CD4-positive, alpha-beta T cell treated with Interleukin-2 at 100 ng/mL for 4 hours (primary cell): ENCODE data around the gene RBM4.

Experiments used
- DNase-seq: peaks from one replicate; pipeline ENCODE4 v3.0.0-alpha.2; 2020; ENCODE audit warnings: low spot score

The RBM4 gene

GRCh38 chr11:66652651-66653050 is 14.1 kb downstream of the RBM4 start:
- DNase-seq, result no peak

DNA sequence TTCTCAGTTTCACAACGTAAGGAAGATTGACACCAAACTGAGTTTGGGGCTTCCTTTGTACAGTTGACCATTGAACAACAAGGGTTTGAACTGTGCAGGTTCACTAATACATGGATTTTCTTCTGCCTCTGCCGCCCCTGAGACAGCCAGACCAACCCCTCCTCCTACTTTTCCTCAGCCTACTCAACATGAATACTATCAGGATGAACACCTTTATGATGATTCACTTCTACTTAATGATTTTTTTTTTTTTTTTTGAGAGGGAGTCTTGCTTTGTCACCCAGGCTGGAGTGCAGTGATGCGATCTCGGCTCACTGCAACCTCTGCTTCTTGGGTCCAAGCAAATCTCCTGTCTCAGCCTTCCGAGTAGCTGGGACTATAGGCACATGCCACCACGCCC is 14.6 kb downstream of the RBM4 start:
- DNase-seq, result no peak

DNA sequence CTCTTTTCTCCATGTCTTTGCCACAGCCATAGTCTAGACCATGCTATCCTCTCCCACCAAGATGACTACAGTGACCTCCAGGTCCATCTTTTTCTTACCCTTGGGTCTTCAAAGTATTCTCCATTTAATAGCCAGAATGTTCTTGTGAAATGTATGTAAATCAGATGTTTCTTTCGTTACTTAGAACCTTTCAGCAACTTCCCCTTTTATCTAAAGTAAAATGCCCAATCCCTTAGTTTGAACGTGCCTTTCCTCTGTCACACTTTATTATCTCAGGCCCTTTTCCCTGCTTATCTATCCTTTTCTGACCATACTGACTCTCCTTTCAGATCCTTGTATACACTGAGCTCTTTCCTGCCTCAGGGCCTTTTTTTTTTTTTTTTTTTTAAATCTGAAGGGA is 21.3 kb downstream of the RBM4 start:
- no peak for DNase-seq

GRCh38 chr11:66663741-66664296 is 25.3 kb downstream of the RBM4 start:
- DNase-seq, result no peak

- DNase-seq, result no peak
Observed at GRCh38 chr11:66665369-66665768, 26.9 kb downstream of the RBM4 start.

DNA sequence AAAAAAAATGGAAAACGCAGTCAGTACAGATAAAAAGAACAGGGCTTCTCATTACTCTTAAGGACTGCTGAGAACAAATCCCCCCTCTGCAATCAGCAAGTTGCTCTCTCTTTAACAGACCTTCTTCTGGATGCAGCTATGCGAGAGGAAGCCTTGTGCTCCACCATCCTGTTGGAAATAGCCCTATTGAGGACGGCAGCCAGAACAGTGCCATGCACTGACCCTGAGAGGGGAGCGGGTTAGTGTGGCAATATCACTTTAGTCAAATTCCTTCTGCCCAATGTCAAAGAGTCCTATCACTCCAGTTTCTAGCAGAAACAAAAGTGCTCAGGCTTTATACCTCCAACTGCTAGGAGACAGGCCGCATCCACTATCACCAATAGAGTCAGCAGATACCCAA is 32.3 kb downstream of the RBM4 start:
- no peak for DNase-seq

DNA sequence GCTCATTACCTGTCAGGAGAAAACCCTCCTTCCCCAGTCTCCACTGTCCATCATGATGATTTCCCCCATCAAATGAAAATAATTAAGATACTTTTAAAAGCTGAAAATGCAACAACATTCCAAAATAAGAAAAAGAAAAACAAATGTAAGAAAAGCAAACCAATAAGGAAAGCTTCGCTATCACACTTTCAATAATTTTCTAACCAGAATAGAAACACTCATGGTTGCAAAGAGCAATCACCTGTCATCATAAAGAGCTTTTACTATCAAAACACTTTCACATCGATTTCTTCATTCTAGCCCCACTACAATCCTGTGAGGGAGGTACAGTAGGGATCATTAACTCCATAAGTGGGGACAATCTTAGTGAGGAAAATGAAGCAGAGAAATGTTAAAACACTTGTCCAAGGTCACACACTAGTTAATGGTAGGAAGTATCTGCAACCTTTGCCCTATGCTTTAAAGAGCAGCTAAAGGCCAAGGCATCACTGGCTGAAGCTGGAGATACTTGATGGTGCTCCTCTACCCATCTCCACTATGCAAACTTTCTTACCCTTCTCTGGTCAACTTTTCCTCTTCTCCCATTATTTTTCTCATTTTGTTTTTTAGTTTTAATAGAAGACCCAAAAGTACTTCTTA is 36.6 kb downstream of the RBM4 start:
- no peak for DNase-seq

GRCh38 chr11:66676282-66676919 is 37.9 kb downstream of the RBM4 start:
- DNase-seq, result no peak

DNA sequence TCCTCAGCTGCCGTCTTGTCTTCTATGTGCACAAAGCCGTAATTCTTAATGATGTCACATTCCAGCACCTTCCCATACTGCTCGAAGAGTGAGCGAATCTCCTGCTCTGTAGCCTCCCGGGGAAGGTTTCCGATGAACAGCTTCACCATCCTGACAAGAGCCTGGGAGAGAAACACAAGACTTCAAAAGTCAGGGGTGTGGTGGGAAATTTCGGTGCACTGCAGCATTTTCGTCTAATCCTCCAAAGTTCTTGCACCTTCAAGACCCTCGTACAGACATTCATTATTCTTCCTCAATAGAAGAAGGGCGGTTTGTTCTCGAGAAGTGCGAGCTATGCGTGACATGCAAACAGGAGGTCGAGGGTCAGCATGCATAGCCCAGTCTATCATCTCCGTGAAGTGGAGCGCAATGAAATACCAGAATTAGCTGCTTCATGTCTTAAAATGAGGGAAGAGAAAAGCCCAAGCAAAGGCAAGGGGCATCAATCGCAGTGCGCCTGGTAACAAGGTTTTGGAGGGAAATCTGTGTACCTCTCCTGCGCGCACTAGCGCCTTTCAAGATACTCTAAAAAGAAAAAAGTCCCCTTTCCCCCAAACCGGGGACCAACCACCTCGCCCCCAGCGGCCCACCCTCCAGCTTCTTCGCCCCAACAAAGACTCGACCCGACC is 38.6 kb downstream of the RBM4 start:
- no peak for DNase-seq

DNA sequence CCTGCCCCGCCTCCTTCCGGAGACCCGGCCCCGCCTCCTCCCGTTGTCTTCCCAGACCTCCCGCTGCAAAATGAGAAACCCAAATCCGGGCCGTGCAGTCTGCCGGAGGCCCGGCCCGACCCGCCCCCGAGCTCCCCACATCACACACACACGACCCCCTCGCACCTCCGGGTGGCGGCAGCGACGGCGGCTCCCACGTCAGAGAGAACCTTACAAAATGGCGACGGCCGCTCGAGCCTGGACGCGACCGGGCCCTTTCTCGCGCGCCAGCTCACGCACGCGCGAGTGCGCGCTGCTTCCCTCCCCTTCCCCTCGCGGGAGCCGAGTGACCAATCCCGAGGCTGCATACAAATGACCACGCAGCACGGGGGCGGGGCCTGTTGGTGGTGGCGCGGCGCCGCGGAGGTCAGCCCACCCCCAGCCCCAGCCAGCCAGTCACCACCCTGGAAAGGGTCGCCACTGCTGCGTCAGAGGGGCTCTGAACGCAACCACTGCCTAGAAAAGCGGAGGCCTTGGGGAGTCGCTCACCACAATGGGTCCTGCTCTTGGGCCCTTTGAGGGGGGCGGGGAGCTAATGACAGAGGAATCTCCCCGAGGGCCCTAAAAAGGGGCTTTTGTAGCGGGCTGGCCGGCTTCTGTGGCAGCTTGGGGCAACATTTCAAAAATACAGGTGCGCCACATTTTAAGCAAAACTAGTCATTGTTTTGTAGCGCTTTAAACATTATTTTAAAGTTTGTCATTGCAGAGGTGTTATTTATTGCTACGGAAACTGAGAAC is 39.3 kb downstream of the RBM4 start, which contains the start of gene RBM4B:
Gene RBM4B (minus strand): TSS at position 289 of the 777 bp plus-strand sequence. CDS start 808 bp downstream, outside the sequence.
- peak; percentile 96 for DNase-seq

- DNase-seq, result no peak
Observed at GRCh38 chr11:66680966-66681645, 42.6 kb downstream of the RBM4 start.

GRCh38 chr11:66683877-66684276 is 45.4 kb downstream of the RBM4 start:
- no peak for DNase-seq

DNA sequence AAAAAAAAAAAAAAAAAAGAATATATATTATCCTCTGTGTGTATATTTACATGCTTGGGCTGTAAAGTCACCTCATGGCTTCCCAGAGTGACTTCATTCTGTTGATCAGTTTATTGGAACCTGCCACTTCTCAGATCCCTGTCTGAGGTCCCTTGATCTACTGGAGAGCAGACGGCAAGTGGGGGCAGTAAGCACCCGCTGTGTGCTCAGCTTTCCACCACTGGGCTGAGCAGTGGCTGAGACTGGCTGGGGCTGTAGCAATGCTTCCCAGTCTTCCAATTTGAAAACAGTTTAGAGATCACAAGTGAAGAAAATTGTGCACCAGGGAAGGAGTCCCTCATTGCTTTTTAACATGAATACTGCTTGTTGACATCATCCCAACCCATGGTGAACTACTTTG is 46.1 kb downstream of the RBM4 start:
- DNase-seq, result no peak

DNA sequence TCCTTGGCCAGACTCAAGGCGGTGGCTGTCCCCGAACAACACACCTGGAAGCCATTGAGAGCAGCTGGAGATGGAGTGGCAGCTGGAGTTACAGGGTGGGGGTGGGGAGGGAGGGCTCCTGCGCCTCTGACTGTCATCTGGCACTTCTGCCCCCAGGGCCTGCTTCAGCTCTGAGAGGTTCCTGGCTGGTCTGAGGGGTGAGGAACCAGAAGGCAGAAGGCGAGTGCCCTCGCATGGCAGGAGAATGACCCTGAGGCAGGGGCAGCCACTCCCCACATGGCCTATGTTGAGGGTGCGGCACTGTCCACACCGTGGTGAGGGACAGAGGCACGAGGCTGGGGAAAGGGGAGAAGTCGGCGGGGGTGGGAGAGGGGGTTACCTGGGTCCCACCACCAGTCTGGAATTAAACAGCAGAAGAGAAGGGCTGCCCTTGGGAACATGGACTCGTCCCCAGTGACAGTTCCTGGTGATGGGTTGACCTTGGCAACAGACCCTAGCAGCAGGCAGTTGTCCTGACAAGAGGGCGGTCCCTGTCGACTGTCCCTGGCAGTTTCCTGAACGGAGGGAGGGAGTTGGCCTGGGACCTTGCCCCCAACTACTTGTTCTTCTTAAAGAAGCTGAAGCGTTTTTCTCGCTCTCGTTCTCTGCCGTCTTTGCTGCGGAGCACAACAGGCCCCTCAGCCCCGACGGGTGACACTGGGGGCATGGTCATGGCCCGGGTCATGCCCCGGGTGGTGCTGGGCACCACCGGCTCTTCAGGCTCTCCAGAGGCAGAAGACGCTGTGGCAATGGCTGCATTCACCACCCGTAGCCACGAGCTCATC is 47.0 kb downstream of the RBM4 start:
- no peak for DNase-seq

DNA sequence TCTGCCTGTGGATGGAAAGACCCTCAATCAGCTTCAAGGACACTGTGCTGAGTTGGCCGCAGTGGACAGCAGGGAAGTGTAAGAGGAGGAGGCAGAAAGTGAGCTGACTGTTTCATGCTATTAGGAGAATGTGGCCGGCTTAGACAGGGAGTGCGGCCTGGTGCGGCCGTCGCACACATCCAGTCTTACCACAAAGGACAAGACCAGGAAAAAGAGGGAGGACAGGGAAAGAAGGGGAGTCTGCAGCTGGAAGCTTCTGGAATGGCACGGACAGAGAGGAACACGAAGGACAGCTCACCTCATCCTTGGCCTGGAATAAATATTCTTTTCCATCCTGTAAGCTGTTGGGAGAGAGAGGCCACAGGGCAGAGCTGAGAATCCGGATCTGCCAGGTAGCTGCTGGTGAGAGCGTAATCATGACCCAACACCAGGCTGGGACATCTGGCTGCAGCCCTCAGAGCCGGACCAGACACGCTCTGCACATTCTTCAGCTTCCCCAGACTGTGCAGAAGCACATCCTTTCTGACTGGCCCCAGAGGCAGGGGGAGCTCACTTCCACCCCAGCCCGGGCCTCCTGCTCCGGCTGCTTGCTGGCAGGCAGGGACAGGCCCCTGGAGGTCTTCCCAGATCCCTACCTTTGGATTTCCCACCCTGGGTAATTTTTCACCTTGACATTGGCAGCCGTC is 47.7 kb downstream of the RBM4 start:
- DNase-seq, result no peak

DNA sequence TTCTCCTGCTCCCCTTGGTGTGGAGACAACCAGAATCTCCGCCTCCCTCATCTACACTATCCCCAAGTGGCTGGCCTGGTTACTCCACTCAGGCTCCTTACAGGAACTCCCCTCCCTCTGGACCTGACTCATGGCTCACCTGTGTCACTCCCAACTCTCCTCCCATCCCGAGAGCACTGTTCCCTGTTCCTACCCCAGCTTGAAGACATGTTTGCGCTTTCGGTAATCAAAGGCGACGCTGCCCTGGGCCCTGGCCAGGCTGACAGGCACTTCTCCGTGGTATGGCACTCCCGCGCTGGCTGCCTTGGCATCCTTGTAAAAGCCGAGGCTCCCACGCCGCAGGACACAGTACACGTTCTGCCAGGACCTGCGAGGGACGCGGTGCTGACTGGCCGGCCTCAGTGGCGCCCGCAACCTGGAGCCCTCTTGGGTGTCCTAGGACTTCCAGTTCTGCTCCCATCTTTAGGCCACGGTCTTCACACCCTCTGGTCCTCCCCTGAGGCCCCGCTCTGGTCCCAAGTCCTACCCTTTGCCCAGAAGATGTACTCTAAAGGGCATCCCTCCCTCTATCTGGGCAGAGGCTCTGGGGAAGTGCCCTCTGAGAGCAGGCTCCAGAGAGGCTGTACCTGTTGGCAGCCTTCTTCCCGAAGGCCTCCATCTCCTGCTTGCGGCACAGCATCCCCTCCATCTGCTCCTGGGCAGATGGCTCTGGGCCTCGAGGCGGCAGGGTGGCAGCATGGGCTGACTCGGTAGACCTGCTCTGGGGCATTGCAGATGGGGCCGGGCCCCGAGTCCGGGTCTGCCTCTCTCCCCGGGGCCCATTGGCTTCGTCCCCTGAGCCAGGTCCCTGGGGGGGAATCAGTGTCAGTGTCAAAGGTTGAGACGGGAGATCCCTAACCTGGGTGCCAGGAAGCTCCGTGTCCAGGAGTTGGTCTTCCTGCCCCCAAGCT is 48.6 kb downstream of the RBM4 start:
- no peak for DNase-seq

GRCh38 chr11:66687831-66688281 is 49.4 kb downstream of the RBM4 start:
- DNase-seq, result no peak

DNA sequence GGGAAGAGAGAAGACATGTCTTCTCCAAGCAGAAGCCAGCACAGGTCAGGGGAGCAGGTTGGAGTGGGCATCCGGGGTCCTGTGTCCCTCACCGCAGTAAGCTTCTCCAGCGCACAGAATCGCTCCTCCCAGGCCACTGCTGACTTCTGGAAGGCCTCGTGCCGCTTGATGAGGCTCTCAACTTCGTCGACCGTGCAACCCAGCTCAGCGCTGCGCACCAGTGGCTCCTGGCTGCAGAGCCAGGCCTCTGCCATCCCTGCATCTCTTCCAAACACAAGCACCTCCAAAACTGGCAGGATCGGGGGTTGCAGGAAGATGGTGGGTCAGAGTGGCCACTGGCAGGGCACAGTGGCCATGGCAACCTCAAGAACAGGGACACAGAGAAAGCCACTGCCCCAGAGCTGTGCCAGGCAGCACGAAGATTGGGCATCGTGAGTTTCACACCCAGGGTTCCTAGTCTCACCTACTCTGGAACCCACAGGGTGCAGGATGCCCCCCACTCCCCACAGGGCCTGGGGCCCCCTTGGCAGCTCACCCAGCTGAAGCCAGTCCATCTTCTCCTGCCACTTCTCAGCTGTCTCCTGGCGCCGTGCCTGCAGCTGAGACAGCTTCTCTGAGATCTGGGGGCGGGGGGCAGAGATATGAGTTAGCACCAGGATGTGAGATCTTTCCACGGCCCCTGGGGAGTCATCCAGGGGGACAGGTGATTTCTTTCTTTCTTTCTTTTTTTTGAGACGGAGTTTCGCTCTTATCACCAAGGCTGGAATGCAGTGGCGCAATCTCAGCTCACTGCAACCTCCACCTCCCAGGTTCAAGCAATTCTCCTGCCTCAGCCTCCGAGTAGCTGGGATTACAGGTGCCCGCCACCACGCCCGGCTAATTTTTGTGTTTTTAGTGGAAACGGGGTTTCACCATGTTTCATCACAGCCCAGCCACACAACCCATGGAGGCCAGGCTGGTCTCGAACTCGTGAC is 50.3 kb downstream of the RBM4 start:
- no peak for DNase-seq
